ENCODE measurements around the gene ACTBL2.

GRCh38 chr5:57435701-57436134, 46.9 kb downstream of the ACTBL2 start:
- TF ChIP-seq CTCF (IDR thresholded peaks at IDR 0.05; ENCODE audit: low read length): no peak
- no peak for TF ChIP-seq EZH2 (IDR thresholded peaks at IDR 0.05; ENCODE audit: borderline replicate concordance, low read length)
